Retina (tissue), 1 donor: ENCODE data around the gene PARS2.
A peak's percentile ranks its signal among the peaks of the same experiment; 100 is the strongest.
"Not testable (repeated sequence)": the region's sequence is repeated elsewhere in the genome, so short reads cannot be mapped to it uniquely, and the experiment has no call there.

ENCODE experiments used
- DNase-seq: peaks from one replicate; pipeline ENCODE4 v3.0.0-alpha.2; 2016

PARS2 gene

GRCh38 chr1:54798769-54799641, 34.7 kb upstream of the PARS2 start:
- DNase-seq: no peak

- DNase-seq: no peak
Measured at GRCh38 chr1:54798206-54798605, 33.9 kb upstream of the PARS2 start.

- no peak for DNase-seq
Measured at GRCh38 chr1:54796902-54797301, 32.6 kb upstream of the PARS2 start.

GRCh38 chr1:54795841-54796468, 31.6 kb upstream of the PARS2 start:
- no peak for DNase-seq

- no peak for DNase-seq
Measured at GRCh38 chr1:54795356-54795665, 31.0 kb upstream of the PARS2 start.

GRCh38 chr1:54794451-54795355, 30.4 kb upstream of the PARS2 start:
- DNase-seq: no peak

- peak; percentile 72 for DNase-seq
Measured at GRCh38 chr1:54792686-54793282, 28.5 kb upstream of the PARS2 start.

- DNase-seq: no peak
Measured at GRCh38 chr1:54791880-54792522, 27.7 kb upstream of the PARS2 start.

GRCh38 chr1:54788459-54788858, 24.1 kb upstream of the PARS2 start:
- no peak for DNase-seq

- no peak for DNase-seq
Measured at GRCh38 chr1:54787604-54788003, 23.3 kb upstream of the PARS2 start.

GRCh38 chr1:54786778-54787177, 22.5 kb upstream of the PARS2 start:
- no peak for DNase-seq

GRCh38 chr1:54784066-54784465, 19.7 kb upstream of the PARS2 start:
- DNase-seq: no peak

GRCh38 chr1:54782588-54782987, 18.3 kb upstream of the PARS2 start:
- no peak for DNase-seq

- no peak for DNase-seq
Measured at GRCh38 chr1:54782156-54782555, 17.8 kb upstream of the PARS2 start.

GRCh38 chr1:54781023-54781723, 16.9 kb upstream of the PARS2 start:
- peak; percentile 74 for DNase-seq

GRCh38 chr1:54777431-54777830, 13.1 kb upstream of the PARS2 start:
- DNase-seq: no peak

- DNase-seq: no peak
Measured at GRCh38 chr1:54777011-54777410, 12.7 kb upstream of the PARS2 start.

GRCh38 chr1:54775828-54776721, 11.8 kb upstream of the PARS2 start:
- not testable (repeated sequence) for DNase-seq

GRCh38 chr1:54774820-54775498, 10.6 kb upstream of the PARS2 start:
- DNase-seq: peak; percentile 50

GRCh38 chr1:54772951-54773350, 8.6 kb upstream of the PARS2 start:
- DNase-seq: no peak
